Activated CD8-positive, alpha-beta memory T cell treated with anti-CD3 and anti-CD28 coated beads, Interleukin-2, amount 50 U/mL, for 1 hour (primary cell): ENCODE data around the gene ZBTB44.
"Not testable (repeated sequence)": the region's sequence is repeated elsewhere in the genome, so short reads cannot be mapped to it uniquely, and the experiment has no call there.

Experiments used
- DNase-seq: peaks from one replicate; pipeline ENCODE4 v3.0.0-alpha.2; 2020; ENCODE audit errors: extremely low read depth

The ZBTB44 gene

DNA sequence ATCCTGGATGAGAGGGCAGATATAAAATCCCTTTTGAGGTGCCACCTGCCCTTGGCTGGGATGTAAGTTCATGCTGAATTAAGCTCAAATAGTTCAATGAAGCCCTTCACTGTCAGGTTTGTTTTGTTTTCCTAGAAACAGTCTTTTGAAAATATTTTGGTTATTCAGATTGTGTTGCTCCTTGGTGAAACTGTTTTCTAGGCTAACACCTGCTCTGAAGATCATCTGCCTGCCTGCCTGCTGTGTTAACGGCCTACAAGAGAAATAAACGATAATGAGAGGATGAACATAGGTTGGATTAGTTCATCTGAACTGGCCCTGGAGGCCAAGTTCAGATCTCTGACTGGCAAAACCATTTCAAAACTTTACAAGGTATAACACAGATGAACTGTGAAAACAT lies 67.4 kb downstream of the ZBTB44 start:
- DNase-seq, result no peak

DNA sequence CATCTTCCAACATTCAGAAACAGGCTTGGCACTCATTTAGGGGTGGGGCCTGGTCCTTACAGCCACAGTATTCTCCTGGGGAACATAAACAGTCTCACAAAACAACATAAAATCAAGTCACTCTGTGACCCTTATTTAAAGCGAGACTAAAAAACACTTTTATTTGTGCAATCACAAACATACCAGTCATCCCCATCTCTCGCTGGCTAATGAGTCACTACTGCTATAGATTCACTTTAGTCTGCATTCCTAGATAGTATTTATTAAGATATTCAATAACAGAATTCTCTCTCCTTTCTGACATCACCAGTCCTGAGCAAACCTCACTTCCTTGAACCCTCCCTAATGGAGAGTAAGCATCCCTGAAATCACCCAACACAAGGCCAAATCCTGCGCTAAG lies 68.0 kb downstream of the ZBTB44 start:
- no peak for DNase-seq

DNA sequence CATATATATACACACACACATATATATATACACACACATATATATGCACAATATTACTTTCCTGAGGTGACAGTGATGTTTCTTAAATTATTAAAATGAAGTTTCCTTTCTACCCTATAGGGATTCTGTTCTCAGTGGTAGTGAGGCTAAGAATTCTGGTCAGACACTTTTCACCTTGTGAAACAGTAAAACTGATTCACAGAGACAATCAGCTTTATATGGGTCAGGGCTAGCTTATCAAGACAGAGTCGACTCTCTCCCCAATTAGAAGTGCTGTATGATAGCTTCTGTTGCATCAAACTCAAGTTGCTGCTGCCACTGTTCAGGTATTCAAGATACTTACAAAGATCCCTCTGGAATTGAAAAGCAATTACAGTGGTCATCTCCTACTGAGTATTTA lies 68.4 kb downstream of the ZBTB44 start:
- no peak for DNase-seq

DNA sequence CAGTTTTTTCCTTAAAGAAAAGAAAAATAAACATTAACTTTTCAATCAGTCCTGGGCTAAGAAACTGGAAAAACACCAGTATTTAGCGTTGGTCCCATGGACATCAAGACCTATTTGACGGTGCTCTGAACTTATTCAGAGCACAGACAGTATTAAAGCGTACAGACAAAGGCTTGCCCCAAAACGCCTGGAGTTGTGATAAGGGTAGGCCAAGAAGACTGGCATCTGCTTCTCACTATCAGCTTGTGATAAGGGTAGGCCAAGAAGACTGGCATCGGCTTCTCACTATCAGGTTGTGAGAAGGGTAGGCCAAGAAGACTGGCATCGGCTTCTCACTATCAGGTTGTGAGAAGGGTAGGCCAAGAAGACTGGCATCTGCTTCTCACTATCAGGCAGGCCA lies 69.3 kb downstream of the ZBTB44 start:
- DNase-seq, result not testable (repeated sequence)

DNA sequence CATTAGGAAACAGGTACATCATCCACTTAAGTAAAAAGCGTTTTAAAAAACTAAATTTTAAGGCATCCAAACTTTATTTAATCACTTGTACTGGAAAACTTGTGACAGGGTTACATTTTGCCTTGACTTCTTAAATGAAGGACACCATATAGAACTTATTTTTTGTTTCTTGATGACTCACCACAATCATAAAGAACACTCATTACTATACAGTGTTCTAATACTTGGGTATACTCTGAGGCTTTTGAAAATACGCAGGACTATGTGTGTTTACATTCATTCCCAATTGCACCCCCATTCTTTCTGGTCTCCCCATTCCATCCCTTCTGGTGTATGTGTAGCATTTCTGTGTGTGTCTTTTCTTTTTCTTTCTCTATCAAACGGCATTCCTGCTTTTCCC lies 69.9 kb downstream of the ZBTB44 start:
- DNase-seq, result no peak

DNA sequence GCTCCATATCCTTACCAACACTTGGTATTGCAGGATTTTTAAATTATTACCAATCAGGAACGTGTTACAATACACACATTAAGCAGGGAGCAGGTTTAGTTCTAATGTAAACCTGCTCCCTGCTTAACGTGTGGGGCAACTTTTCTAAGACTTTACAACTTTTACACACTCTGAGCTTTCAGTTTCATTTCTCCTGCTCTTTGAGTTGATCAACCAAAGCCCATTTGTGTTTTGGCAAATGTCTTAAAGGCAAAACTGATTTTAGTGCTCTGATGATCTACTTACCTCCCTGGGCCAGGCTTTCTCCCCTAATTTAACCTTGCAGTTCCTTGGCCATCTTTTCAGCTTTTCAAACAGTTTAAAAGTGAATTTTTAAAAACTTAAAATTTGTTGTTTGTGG lies 70.9 kb downstream of the ZBTB44 start:
- no peak for DNase-seq

DNA sequence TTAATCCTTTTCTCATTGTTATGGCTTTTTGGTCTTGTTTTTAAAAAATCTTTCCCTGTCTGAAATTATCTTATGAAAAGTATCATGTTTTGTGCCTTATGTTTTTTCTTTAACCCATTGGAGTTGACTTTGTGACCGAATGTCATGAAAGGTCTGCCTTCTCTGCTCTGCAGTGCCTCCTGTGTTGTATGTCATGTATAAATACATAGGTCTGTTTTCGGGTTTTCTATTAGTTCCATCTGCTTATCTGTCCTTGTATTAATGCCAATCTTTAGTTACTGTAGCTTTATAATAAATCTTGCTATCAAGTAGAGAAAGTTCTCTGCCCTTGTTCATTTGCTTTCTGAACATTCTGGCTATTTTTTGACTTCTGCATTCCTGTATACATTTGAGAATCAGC lies 73.0 kb downstream of the ZBTB44 start:
- DNase-seq, result no peak

DNA sequence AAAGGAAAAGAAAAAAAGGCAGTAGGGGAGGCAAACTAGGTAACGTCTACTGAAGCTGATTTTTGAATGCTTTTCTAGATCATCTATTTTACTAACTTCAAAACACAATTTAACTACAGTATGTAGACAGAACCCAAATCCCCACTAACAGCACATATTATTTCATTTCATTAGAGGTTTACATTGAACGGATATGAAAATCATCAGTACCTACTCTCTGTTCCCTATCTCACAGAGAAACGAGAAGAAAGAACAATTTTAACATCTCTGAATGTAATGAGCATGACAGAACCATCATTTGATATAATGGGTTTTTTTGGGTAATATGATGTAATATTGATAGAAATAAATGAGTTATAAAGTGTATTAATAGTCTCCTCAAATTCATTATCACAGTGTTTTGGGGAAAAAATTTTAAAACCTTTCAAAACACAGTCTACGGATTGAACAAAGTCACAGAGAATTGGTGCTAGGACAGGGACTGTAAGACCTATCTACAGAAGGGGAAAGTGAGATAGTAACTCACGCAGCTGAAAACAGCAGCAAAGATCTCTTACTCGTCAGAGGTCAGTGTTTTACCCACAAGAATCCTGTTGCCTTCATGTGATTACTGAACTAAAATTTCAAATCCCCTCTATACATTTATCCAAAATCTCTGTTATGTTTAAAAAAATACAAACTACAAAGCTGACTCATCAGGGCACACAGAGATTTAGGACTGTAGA lies 77.3 kb downstream of the ZBTB44 start:
- DNase-seq, result no peak

DNA sequence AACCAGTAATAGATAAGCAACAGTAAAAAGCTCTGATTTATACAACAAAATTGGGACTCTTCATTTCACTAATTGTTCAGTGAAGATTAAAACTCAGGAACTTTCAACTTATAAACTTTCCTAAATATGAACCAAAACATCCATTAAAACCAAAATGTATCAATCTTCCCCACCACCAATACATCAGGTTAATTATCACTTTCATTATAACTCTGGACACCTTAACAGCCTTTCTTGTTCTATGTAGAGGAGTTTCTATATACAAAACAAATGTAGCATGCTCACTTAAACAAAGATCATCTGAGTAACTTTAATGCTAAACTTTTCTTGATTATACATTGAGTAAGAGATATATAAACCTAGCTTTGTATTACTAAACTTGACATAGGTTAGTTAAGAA lies 80.4 kb downstream of the ZBTB44 start:
- no peak for DNase-seq

DNA sequence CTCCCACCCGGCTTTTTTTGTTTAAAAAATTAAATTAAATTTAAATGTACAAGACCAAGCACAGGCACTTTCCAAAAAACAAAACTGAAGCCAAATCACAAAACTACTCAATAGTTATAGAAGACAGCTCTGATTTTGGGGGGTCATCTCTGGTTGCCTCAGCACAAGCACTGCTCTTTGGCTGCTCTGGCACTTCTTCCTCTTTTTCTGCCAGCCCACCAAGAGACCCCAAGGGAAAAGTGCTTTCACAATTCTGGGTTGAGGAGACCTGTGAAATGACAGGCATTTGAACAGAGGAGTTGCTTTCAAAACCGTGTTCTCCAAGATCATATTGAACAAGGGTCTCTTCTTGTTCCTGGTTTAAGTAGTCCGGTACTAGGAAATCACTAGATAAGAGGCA lies 80.8 kb downstream of the ZBTB44 start:
- DNase-seq, result not testable (repeated sequence)

DNA sequence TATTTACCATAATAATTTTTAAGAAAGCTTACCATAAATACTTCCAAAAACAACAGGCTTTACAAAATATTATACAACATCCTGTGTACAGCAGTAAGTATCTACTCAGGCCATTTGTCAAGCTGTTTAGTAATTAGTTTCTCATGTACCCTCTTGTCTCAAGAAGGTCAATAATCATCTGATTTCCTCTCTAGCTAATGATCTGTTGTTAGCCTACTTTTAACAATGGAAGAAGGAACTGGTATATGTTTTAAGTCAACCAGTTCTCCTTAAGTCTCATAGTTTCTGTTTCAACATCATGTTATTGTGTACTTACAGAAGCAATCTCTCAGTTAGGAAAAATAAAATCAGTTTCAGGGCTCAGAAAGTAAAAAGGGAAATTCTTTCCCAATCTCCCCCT lies 81.2 kb downstream of the ZBTB44 start:
- DNase-seq, result not testable (repeated sequence)

DNA sequence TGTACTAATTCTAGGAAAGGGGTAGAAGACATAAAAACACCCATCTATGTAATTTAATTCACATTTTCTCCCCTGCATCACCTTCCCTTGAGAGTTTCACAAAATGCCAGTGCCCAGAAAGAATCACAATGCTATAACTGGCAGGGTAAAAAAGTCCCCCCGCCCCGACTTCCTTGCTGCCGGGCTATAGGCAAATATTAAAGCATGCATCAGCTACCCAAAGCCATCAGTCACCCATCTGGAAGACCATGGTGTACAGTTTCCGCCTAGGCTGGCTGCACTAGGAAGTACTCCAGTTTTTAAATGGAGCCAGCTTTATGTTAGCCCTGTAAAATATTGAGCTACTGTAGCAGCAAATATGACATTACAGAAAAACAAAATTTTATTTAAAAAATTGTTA lies 87.3 kb downstream of the ZBTB44 start:
- no peak for DNase-seq

DNA sequence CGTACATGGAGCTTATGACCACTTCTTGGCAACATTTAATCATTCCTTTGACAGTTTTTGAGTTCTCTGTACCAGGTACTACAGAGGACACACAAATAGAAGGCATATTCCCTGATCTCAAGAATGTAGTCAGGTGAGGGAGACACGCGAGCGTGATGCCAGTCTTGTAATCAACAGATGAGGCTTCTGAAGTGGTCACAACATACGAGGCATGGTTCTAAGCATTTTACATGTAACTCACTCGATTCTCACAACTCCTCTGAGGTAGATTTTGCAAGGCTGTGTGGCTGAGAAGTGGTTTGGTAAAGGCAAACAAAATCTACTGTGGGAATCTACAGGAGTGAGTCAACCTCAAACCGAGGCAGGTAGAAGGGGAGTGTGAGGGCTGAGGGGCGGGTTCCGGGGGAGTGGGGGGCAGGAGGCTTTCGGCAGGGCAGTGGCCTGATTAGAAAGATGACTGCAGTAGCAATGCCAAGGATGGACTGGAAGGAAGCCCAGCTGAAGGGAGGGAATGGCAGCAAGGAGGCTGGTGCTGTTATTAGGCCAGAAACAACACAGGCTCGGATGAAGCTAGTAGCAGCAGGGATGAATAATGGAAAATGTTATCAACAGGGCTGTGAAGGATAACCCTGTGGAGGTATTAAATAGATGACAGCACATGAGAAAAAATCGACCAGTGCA lies 91.3 kb downstream of the ZBTB44 start:
- no peak for DNase-seq

DNA sequence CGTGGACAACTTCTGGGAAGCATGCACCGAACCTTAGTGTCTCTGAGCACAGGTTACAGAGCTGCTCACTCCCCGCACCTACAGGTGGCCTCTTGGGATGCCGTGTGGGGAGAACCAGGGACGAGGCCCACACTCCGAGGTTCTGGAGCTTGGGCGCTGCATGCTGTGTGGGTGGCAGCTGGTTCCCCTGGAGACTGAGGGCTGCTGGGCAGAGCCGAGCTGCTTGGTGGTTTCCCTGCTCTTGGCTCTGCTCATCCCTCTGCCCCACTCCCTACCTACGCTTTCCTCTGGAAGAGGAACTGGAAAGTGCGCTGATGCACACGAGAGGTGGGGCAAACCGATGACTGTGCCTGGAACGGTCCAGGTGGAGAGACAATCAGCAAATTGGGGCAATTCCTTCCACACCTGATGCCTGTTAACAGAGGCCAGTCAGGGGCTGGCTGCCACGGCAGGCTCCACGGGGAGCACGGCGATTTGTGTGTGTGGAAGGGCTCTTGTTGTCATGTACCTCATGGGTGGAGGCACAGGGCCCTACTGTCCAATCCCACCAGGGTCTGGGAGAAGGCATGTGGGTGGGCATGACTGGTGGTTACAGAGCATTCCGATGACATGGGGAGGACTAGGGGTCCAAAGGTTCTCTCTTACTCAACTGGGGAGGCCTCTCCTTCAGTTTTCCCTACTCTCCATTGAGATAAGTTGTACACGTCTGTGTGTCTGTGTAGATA lies 94.2 kb downstream of the ZBTB44 start:
- no peak for DNase-seq

DNA sequence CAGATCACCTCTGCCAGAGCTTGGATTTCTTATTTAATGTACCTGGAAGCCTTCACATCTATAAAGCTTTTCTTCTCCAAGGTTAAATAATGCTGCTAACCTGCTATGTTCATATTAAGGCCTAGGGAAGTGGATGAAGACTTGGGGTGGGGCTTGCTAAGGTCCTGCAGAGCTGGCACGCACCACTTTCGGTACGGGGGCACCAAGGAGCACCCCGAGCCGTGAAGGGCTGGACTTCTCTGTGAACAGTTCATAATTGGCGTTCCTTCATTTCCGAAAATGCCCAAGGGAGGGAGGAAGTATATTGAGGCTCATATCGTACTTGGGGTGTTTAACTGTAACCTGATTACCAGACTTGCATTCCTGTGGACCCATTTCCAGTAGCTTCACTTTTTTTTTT lies 95.6 kb downstream of the ZBTB44 start:
- DNase-seq, result no peak

DNA sequence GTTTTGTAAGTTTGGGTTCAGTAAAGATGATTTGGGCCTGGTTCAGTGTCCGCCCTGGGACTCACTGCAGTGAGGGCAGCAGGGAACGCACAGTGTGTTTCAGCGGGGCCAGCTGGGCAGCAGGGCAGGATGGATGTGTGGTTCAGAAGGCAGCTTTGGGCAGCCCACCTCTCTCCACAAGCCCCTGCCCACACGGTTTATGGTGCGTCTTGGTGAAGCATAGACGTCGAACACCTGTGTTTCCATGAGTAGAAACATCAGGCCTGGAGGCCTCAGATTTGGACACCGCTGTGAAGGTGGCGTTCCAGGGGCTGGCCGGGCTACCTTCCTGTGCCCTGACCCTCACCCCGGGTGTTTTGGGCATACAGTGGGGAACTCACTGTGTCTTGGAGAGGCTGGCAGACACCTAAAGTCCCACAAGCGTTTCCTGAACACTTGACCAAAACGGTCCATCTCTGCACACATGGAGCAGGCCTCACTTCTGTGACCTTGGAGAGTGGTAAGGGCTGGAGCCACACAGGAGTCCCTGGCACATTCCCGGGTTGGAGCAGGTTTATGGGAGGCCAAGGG lies 96.1 kb downstream of the ZBTB44 start:
- no peak for DNase-seq

DNA sequence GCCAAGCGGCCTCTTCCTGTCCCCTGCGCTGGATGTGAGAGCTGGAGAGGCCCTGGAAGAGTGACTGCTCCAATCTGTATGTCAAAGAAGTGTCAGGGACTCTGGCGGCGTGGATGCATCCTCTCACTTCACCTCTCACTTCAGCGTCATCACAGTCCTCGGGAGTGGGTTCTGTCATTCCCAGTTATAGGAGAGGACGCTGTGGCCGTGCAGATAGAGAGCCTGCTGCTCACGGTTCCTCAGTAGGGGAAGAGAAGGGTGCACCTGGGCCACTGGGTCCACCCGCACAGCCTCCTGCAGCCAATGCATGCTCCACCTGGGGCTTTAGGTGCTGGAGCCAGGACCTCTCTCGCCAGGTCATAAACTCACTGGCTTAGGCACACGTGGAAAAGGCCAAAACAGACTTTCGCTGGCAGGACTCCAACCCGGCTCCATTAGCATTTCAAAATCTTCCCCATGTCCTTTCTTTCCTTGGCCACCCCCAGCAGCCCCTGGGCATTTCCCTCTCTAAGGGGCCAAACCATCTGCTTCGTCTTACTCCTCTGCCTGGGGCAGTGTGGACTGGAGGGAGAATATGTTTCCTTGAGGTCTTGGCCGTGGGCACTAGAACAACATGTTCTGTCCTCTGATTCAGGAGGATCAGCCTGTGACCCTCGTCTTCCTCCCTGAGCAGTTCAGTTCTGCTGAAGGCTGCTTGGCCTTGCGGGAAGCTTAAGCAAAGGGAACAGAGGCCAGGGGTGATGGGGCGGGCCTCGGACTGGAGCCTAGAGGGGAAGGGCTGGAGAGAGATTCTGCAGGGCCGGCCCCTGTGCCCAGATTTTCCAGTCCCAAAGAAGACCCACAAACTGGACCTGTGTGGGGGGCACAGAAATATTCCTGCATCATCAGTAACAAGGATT lies 97.3 kb downstream of the ZBTB44 start:
- no peak for DNase-seq

DNA sequence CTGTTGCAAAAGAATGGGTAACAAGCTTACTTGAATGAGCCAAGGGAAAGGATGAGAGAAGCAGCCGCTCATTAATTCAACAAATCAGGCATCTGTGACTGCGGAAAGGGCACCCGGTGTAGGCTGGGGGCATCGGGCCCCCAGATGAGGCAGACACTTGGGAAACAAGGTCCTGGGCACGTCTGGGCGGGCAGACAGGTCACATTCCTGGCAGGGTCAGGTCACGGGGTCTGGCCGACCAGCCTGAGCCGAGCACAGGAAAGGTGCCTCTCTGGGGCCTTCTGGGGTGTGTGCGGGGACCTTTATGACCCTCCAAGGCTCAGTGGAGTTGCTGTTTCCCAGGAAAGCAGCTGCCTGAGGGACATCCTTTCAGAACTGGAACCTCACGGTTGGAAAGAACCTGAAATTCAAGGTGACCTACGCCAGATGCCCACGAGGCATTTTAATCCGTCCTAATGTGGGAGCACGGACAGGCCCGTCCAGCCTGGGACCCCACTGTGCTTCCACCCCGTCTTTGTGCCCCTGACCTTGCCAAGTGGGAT lies 98.1 kb downstream of the ZBTB44 start:
- no peak for DNase-seq

DNA sequence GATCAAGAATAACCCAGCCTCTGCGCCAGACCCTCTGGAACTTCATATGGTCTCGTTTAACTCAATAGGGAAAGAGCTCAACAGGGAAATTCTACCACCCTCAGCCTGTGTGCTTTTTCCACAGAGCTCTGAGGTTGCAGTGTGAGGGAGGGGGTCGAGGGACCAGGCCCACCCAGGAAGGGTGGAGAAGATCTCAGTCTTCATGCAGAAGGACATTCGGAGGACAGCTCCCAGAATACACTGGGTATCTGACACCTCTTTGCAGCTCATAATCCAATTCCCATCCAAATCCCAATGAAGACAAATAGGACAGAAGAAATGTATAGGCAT lies 98.5 kb downstream of the ZBTB44 start:
- no peak for DNase-seq

DNA sequence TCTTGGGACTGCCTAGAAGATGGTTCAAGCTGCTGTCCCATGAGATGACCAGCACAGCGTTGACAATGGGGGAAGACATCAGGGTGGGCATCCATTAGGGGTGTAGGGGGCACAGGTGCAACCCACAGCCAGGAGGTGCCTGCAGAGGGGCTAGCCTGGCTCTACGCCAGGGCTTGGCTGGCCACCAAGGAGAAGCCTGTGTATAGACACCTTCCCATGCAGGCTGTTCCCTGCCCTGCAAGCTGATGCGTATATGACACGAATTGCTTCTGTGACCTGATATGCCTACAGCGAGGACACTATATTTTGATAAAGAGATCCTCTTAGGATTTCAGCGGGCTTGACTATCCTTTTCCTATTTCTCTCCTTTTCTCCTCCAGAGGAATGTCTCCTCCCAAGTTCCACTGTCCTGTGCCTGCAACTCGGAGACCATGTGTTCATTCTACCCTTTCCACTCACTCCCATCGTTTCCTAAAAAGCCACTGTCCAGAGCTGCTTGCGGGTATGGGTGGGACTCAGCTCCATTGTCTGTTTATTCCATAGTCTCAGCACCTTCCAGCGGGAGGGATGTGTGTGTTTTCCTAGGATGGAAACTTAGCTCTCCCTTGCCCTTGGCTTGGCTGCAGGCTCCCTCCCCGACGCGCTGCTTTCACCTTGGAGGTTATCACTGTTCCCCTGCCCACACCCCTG lies 99.0 kb downstream of the ZBTB44 start:
- DNase-seq, result no peak
